Stimulated activated CD4-positive, alpha-beta T cell treated with anti-CD3 and anti-CD28 coated beads, TNF-alpha, amount 100 ng/mL, for 24 hours (primary cell): ENCODE measurements around the gene FGD2.
A peak's percentile ranks its signal among the peaks of the same experiment; 100 is the strongest.
"Not testable (repeated sequence)": the region's sequence is repeated elsewhere in the genome, so short reads cannot be mapped to it uniquely, and the experiment has no call there.

Experiments used
- DNase-seq, 3 experiments: peaks; one replicate each; pipeline ENCODE4 v3.0.0-alpha.2; 2020; ENCODE audit warnings: low read depth in 3 of 3

The FGD2 gene

GRCh38 chr6:37038292-37039198 is 33.1 kb downstream of the FGD2 start:
- DNase-seq, result no peak

- DNase-seq, result no peak
Observed at GRCh38 chr6:37039958-37040357, 34.5 kb downstream of the FGD2 start.

GRCh38 chr6:37041521-37041920 is 36.1 kb downstream of the FGD2 start:
- DNase-seq, result no peak

- DNase-seq, result no peak
Observed at GRCh38 chr6:37042150-37042549, 36.7 kb downstream of the FGD2 start.

DNA sequence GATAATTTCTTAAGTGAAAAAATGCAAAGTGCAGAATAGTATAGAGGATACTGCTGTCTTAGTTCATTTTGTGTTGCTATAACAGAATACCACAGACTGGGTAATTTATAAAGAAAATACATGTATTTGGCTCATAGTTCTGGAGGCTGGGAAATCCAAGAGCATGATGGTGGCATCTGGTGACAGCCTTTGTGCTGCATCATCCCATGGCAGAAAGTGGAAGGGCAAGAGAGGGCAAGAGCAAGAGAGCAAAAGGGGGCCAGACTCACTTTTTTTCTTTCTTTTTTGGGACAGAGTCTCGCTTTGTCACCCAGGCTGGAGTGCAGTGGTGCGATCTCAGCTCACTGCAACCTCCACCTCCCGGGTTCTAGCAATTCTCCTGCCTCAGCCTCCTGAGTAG is 37.6 kb downstream of the FGD2 start:
- DNase-seq, result not testable (repeated sequence)

DNA sequence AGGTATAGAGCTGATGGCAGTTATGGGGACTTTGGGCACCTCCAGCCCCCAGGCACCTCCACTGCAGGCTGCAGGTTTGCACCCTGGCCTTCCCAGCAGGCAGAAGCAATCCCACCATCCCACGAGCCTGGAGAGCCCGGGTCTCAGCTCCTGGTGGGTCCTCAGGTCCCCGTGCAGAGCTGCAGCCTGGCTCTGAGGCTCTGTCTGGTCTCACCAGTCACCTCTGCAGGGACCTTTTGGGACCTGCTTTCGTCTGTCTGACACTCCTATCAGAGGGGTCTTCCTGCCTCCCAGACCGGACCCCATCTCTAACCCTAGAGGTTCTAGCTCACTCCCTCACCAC is 41.9 kb downstream of the FGD2 start:
- DNase-seq, result no peak

- no peak for DNase-seq
Observed at GRCh38 chr6:37047689-37048402, 42.4 kb downstream of the FGD2 start.

GRCh38 chr6:37048403-37048850 is 43.0 kb downstream of the FGD2 start:
- no peak for DNase-seq

DNA sequence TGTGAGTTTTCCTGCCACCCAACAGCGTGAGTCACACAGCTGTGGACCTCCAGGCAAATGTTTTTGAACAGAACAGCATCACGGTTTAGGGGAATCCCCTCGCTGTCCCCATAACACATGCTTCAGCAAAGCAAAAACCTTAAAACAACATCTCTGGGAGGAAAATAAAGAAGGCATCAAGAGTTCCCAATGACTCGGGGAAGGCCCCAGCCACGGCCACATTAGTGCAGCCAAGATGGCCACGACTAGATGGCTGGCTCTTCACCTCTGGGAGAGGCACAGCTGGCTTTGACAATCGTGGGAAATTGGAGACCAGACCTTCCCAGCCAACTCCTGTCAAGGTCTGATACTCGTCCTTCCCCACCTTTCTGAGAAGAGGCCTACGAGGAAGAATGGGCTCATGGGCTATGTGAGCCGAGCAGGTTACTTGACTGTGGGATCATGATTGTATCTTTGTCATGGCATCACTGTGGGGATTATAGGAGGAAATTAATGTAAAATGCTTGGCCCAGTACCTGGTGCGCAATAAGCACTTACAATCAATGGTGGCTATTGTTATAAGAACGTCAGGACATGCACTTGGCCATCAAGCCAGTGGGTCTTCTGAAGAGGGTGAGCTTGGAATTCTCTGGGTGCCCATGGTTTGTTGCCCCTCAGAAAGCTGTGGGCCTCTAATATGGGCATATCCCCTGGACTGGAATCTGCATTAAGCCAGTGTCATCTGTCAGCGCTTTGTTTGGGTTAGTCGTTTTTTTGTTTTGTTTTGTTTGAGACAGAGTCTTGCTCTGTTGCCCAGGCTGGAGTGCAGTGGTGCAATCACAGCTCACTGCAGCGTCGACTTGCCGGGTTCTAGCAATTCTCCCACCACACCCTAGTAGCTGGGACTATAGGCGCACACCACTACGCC is 43.6 kb downstream of the FGD2 start:
- peak; percentile 46 to 71 (median 58) for DNase-seq

DNA sequence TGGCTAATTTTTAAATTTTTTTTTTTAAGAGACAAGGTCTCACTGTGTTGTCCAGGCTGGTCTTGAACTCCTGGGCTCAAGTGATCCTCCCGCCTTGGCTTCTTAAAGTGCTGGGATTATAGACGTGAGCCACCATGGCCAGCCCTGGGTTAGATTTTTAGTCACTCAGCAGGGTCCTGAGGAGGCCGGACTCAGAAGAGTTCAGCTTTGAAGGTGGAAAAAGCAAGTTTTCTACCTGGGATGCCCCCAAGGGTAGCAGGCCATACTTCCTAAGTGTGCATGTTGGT is 44.2 kb downstream of the FGD2 start:
- no peak for DNase-seq

- peak in 2 of 3 experiments; percentile 37 to 56 for DNase-seq
Observed at GRCh38 chr6:37050045-37050853, 44.8 kb downstream of the FGD2 start.

DNA sequence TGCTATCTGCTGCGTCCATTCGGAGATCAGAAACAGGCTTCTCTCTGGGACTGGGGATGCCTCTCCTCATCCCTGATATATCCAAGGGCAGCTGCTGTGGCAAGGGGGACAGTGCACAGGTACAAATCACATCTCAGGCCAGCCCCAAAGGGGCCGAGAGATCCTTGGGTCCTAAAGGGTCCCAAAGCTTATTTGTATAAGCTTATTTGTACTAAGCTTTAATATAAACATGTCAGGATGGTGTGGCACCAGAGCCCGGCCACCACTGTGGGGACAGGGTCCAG is 45.3 kb downstream of the FGD2 start:
- DNase-seq, result no peak

- peak; percentile 70 to 89 (median 72) for DNase-seq
Observed at GRCh38 chr6:37051138-37052026, 45.9 kb downstream of the FGD2 start.

DNA sequence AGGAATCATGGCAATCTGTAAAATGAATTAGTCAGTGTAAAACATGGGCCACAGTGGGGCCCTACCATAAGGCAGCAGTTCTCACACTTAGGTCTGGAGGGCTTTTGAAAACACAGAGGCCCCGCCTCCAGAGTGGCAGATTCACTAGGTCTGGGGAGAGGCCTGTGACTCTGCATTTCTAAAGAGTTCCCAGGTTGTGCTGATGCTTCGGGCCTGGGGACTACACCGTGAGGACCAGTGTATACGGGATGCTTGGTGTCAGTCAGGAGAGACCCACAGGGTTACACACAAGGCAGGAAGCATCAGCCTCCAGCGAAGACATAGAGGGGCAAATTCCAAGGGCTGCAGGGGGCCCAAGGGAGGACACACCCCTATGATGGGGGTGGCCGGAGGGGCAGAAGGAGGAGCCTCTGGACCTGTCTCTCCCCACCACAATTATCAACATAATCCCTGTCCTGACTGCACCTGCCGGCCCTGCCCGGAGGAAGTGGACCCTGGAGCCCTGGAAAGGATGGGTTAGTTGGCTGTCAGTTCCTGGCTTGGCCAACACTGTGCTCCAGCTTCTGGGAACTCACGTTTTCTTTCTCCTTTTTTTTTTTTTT is 46.7 kb downstream of the FGD2 start:
- no peak for DNase-seq

DNA sequence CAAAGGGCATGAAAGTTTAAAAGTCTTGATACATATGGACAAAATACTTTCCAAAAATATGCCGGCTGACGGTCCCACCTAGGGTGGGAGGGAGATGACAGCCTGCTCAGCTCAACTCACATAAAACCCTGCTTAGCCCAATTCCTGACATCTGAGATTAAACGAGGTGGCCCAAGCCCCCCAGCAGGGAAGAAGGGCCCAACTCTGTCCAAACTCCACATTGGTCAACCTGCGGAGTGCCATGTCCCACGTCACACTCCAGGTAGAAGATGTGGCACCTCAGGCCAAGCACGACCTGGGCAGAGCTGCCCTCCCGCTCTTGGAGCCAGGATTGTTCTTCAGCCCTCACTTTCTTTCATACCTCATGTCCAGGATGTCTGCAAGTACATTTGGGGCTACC is 48.2 kb downstream of the FGD2 start:
- no peak for DNase-seq

- no peak for DNase-seq
Observed at GRCh38 chr6:37054171-37054570, 48.7 kb downstream of the FGD2 start.

GRCh38 chr6:37054580-37054979 is 49.1 kb downstream of the FGD2 start:
- no peak for DNase-seq

DNA sequence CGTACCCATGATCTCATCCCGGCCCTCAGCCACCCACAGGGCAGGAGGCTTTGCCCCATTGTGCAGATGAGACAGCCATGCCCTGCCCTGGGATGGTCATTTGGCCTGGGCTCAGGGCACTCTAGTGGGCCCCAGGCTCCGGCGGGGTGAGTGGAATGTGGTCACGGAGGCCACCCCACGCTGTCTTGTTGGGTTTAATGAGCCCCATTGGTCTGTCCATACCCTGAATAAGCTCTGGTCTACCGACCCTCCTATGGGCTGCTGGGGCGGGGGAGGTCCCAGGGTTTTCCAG is 50.6 kb downstream of the FGD2 start:
- no peak for DNase-seq

- DNase-seq, result no peak
Observed at GRCh38 chr6:37056439-37057127, 51.1 kb downstream of the FGD2 start.

DNA sequence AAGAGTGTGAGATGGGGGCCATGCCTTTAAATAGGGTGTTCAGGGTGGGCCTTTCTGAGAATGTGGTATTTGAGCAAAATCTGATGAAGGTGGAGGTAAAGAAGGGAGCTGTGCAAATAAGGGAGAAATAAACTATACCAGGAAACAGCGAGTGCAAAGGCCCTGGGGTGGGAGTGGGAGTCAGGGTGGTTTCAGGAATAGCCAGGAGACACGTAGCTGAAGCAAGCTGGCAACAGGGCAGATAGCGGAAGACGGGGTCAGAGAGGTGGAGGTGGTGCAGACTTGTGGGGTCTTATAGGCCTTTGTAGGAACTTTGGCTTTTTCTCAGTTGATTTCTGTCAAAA is 51.6 kb downstream of the FGD2 start:
- DNase-seq, result no peak
